ENCODE data around the gene CEPT1. TPM values are rescaled to one million over a fixed set of nuclear protein-coding genes. Genes with fewer than 3 reads are reported as not detected.

Gene CEPT1
- total RNA-seq, 4 donors from 2014 or later, result 23.5 to 44.0 (median 31.8) TPM

DNA sequence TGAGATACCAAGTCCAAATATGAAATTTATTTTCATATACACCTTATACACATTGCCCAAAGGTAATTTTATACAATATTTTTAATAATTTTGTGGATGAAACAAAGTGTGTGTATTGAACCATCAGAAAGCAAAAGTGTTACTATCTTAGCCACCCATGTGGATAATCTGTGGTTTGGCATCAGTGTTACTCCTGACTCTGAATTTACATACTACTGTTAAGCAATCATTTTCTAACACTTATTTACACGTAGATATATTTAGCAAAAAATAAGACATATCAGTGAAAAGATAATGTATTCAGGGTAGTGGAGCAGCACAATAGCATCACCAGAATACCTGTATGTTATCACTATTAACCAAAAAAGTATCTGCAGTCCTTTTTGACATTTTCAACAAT lies 36.7 kb downstream of the CEPT1 start:
- intact Hi-C loops (cut with DNase I; ENCODE audit: low total_unique reads), result no loop called here
- WGBS, 2 donors, result 67 to 76% methylated on average over 1 of the region's 1 CpG
- no peak for TF ChIP-seq POLR2A (IDR thresholded peaks at IDR 0.05)
- TF ChIP-seq, protein P1, sequence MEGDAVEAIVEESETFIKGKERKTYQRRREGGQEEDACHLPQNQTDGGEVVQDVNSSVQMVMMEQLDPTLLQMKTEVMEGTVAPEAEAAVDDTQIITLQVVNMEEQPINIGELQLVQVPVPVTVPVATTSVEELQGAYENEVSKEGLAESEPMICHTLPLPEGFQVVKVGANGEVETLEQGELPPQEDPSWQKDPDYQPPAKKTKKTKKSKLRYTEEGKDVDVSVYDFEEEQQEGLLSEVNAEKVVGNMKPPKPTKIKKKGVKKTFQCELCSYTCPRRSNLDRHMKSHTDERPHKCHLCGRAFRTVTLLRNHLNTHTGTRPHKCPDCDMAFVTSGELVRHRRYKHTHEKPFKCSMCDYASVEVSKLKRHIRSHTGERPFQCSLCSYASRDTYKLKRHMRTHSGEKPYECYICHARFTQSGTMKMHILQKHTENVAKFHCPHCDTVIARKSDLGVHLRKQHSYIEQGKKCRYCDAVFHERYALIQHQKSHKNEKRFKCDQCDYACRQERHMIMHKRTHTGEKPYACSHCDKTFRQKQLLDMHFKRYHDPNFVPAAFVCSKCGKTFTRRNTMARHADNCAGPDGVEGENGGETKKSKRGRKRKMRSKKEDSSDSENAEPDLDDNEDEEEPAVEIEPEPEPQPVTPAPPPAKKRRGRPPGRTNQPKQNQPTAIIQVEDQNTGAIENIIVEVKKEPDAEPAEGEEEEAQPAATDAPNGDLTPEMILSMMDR (IDR thresholded peaks at IDR 0.05), result no peak
- no peak for DNase-seq (ENCODE audit: low spot score in 2 of 2)
- H3K4me3 ChIP-seq (ENCODE audit: low read depth, poor library complexity, severe bottlenecking), result no peak overlapping the region

DNA sequence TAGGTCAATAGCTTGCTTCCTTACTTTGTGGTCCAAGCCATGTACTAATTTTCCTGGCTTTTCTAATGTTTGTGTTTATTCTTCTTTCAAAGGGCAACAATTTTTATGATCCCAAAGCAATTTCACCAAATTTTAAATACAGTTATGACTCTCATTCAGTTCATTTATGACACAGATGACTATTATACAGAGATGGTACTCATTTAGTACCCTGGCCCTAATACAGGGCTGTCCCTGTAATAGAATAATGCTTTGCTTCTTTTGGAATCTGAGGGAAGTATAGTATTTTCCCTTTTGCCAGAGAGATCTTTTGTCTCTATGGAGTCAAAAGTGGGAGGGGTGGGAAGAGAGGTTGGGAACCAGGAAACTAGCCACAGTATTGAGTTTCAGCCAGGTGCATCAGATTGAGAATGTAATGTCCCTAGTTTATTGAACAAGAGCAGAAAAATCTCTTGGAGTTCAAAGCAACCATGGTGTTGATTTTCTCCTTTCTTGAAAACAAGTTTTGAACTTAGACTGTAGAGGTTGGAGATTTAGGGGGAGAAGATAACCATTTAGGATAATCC lies 40.0 kb downstream of the CEPT1 start:
- DNase-seq (ENCODE audit: low spot score in 2 of 2), result no peak
- no peak for TF ChIP-seq POLR2A (IDR thresholded peaks at IDR 0.05)
- TF ChIP-seq, protein P1 (IDR thresholded peaks at IDR 0.05), result no peak
- no peak overlapping the region for H3K4me3 ChIP-seq (ENCODE audit: low read depth, poor library complexity, severe bottlenecking)
- intact Hi-C loops (cut with DNase I; ENCODE audit: low total_unique reads), result no loop called here

DNA sequence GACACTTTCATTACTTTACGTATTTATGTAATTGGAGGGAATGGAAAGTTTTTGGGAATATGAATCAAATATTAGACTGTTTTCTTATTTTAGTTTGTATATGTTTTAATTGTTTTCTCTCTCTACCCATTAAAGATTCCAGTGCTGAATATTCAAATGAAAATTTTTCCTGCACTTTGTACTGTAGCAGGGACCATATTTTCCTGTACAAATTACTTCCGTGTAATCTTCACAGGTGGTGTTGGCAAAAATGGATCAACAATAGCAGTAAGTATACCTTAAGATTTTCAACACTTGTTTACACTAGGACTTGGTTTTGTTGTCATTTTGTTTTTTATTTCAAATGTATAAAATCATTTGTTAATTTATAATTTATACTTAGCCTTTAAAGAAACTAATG lies 42.0 kb downstream of the CEPT1 start:
- no peak overlapping the region for H3K4me3 ChIP-seq (ENCODE audit: low read depth, poor library complexity, severe bottlenecking)
- no peak for TF ChIP-seq POLR2A (IDR thresholded peaks at IDR 0.05)
- TF ChIP-seq, protein P1 (IDR thresholded peaks at IDR 0.05), result no peak
- intact Hi-C loops (cut with DNase I; ENCODE audit: low total_unique reads), result no loop called here
- 97% methylated on average over 2 of the region's 2 CpGs for WGBS, 2 donors
- no peak for DNase-seq (ENCODE audit: low spot score in 2 of 2)

DNA sequence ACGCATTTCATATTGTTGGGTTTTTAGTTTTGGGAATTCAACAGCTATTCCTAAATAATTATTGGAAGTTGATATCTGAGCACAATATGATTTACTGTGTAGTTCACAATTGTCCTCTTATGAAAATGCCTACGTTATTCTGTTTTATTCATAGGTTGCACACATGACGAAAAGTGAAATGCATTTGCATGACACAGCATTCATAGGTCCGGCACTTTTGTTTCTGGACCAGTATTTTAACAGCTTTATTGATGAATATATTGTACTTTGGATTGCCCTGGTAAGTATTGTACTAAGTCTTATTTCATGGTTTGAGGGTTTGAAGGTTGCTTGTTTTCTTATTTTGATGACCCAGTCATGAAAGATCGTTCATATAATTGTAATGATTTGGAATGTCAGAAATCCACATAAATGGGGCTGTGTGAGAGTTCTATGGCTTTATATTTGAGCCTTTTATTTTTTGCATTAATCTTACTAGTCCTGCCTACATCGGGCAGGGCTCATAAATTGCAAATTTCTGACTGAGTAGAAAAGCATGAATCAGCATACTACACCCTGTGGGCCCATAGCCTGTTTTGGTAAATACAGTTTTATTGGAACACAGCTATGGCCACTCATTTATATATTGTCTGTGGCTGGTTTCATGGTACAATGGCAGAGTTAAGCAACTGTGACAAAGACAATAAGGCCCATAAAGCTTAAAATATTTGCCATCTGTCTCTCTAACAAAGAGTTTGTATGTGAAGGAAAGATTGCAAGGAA lies 43.5 kb downstream of the CEPT1 start:
- no peak for TF ChIP-seq POLR2A (IDR thresholded peaks at IDR 0.05)
- TF ChIP-seq, protein P1 (IDR thresholded peaks at IDR 0.05), result no peak
- no peak for DNase-seq (ENCODE audit: low spot score in 2 of 2)
- 86 to 90% methylated on average over 6 of the region's 6 CpGs for WGBS, 2 donors
- intact Hi-C loops (cut with DNase I; ENCODE audit: low total_unique reads), result no loop called here
- H3K4me3 ChIP-seq (ENCODE audit: low read depth, poor library complexity, severe bottlenecking), result no peak overlapping the region

DNA sequence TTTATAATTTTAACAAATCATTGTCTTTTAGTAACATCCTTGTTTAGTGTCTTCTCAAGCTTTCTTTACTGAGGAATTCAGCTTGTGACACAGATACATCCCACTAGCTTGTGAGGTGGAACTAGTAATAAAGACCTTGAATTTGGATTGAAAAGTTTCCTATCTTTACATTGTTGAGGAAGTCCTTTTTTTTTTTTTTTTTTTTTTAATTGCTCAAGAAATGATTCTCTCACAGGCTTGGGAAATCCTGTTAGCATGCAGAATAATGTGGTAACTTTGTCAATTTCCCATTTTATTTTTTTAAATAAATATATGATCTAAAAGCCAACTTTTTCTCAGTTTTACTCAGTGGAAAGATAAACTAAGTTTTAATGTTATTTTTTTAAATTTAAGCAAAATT lies 44.6 kb downstream of the CEPT1 start:
- no peak overlapping the region for H3K4me3 ChIP-seq (ENCODE audit: low read depth, poor library complexity, severe bottlenecking)
- DNase-seq (ENCODE audit: low spot score in 2 of 2), result no peak
- intact Hi-C loops (cut with DNase I; ENCODE audit: low total_unique reads), result no loop called here
- TF ChIP-seq, protein P1 (IDR thresholded peaks at IDR 0.05), result no peak
- TF ChIP-seq POLR2A (IDR thresholded peaks at IDR 0.05), result no peak

Measured in lower leg skin (tissue), 4 donors.